ENCODE results near the gene CUL9.

DNA sequence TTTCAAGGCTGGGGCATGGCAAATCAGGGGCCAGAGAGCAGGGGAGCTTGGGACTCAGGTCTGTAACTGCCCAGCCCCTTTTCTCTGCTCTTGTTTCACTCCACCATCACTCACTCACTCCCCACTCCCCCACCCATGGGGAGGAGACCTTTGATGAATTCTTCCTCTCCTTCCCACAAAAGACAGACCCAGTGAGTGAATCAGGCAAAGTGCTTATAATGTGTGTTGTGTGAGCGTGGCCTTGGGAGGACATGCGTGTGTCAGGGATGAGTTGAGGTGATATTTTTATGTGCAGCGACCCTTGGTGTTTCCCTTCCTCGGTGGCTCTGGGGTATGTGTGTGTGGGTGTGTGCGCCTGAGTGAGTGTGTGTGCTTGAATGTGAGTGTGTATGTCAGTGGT lies 1.0 kb upstream of the CUL9 start:
- TF ChIP-seq, protein P1, sequence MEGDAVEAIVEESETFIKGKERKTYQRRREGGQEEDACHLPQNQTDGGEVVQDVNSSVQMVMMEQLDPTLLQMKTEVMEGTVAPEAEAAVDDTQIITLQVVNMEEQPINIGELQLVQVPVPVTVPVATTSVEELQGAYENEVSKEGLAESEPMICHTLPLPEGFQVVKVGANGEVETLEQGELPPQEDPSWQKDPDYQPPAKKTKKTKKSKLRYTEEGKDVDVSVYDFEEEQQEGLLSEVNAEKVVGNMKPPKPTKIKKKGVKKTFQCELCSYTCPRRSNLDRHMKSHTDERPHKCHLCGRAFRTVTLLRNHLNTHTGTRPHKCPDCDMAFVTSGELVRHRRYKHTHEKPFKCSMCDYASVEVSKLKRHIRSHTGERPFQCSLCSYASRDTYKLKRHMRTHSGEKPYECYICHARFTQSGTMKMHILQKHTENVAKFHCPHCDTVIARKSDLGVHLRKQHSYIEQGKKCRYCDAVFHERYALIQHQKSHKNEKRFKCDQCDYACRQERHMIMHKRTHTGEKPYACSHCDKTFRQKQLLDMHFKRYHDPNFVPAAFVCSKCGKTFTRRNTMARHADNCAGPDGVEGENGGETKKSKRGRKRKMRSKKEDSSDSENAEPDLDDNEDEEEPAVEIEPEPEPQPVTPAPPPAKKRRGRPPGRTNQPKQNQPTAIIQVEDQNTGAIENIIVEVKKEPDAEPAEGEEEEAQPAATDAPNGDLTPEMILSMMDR (IDR thresholded peaks at IDR 0.05), result no peak
- no peak for TF ChIP-seq EP300 (IDR thresholded peaks at IDR 0.05; ENCODE audit: low read depth)
- TF ChIP-seq POLR2AphosphoS5 (IDR thresholded peaks at IDR 0.05), result peak in 1 of 3 donors; percentile 7
- no peak for TF ChIP-seq POLR2A (IDR thresholded peaks at IDR 0.05)
